ENCODE data around the gene CRKL.
"Not testable (repeated sequence)": the region's sequence is repeated elsewhere in the genome, so short reads cannot be mapped to it uniquely, and the experiment has no call there.

Gene CRKL

GRCh38 chr22:20889025-20889704, 28.0 kb upstream of the CRKL start:
- TF ChIP-seq, protein P1, sequence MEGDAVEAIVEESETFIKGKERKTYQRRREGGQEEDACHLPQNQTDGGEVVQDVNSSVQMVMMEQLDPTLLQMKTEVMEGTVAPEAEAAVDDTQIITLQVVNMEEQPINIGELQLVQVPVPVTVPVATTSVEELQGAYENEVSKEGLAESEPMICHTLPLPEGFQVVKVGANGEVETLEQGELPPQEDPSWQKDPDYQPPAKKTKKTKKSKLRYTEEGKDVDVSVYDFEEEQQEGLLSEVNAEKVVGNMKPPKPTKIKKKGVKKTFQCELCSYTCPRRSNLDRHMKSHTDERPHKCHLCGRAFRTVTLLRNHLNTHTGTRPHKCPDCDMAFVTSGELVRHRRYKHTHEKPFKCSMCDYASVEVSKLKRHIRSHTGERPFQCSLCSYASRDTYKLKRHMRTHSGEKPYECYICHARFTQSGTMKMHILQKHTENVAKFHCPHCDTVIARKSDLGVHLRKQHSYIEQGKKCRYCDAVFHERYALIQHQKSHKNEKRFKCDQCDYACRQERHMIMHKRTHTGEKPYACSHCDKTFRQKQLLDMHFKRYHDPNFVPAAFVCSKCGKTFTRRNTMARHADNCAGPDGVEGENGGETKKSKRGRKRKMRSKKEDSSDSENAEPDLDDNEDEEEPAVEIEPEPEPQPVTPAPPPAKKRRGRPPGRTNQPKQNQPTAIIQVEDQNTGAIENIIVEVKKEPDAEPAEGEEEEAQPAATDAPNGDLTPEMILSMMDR (IDR thresholded peaks at IDR 0.05; ENCODE audit: low read depth, low read length): no peak
- DNase-seq (ENCODE audit: extremely low read depth, low read depth): no peak

GRCh38 chr22:20889904-20890540, 27.2 kb upstream of the CRKL start:
- TF ChIP-seq, protein P1 (IDR thresholded peaks at IDR 0.05; ENCODE audit: low read depth, low read length): no peak
- DNase-seq (ENCODE audit: extremely low read depth, low read depth): no peak

DNA sequence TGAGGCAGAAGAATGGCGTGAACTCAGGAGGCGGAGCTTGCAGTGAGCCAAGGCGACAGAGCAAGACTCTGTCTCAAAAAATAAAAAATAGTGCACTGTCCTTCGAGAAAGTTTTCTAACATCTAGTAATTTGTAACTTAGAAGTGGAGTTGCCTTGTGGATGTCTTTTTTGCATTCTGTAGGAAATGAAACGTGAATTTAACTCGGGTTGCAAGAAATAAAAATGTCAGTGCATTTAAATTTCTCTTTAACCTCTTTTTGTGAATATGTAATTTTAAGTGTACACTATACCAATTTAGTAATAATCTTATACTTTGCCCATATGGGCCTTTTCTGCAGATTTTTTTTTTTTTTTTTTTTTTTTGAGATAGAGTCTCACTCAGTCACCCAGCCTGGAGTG, 26.2 kb upstream of the CRKL start:
- TF ChIP-seq, protein P1 (IDR thresholded peaks at IDR 0.05; ENCODE audit: low read depth, low read length): no peak
- DNase-seq (ENCODE audit: extremely low read depth, low read depth): no peak

GRCh38 chr22:20897737-20898136, 19.5 kb upstream of the CRKL start:
- DNase-seq (ENCODE audit: extremely low read depth, low read depth): not testable (repeated sequence)

- no peak for DNase-seq (ENCODE audit: extremely low read depth, low read depth)
- TF ChIP-seq, protein P1 (IDR thresholded peaks at IDR 0.05; ENCODE audit: low read depth, low read length): no peak
Measured at GRCh38 chr22:20899827-20900423, 17.3 kb upstream of the CRKL start.

- not testable (repeated sequence) for DNase-seq (ENCODE audit: extremely low read depth, low read depth)
Measured at GRCh38 chr22:20901093-20902033, 15.8 kb upstream of the CRKL start.

GRCh38 chr22:20903093-20903492, 14.1 kb upstream of the CRKL start:
- TF ChIP-seq, protein P1 (IDR thresholded peaks at IDR 0.05; ENCODE audit: low read depth, low read length): no peak
- DNase-seq (ENCODE audit: extremely low read depth, low read depth): no peak

Data from AG09319 (cell line).